NCI-H2171 treated with DMSO at 0.1 percent for 48 hours (cell line): ENCODE measurements around the gene DAGLA.
"Not testable (repeated sequence)": the region's sequence is repeated elsewhere in the genome, so short reads cannot be mapped to it uniquely, and the experiment has no call there.

Experiments used
- DNase-seq: peaks from one replicate; lab custom pipeline; 2025; lab: John Stamatoyannopoulos, UW

Gene DAGLA

DNA sequence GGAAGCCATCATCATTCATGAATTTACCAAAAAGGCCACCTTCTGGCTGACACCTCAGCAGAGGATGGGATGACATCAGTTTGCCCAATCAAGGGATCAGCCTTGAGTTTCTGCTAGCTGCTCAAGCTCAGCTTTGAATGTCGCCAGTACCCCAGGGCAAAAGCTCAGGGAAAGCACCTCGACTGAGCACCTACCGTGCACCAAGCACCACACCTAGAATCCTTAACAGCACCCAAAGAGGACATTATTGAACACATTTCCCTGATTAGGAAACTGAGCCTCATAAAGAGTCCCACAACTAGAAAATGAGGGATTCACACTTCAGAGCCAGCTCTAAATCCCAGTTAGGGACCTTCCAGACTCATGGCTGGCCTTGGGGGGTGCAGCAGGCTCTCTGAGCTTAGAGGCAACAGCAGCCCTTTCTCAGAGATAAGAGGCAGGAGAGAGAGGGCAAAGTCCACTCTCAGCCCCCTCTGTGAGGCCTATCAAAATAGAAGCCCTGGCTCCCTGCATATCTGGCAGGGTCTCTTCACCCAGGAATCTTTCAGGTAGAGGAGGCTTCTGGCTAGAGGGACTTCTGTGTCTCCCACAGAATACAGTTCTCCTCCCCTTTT is 13.4 kb upstream of the DAGLA start:
- DNase-seq = no peak

DNA sequence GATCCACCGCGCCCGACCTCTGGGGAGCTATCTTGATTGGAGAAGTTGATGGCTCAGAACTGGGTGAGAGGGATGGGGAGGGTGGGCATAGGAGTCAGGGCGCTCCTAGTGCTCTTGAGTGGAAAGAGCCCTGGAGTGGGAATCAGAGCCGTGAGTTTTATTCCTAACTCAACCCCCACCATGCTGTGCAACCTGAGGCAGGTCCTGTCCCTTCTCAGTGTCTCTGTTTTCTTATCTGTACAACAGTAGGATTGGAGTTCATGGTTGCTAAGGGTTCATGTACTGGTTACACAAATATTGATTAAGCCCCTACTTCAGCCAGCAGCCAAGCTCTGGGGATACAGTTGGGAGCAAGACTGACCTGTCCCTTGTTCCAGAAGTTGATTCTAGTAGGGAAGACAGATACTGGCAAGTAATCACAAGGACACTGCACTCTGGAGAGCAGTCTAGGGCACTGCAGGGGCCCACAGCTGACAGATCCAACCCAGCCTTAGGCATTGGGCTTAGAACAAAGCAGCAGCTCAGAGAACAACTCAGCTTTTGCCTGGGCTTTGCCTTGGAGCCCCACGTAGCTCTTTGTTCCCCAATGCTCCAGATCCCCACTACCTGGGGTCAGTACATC is 12.4 kb upstream of the DAGLA start:
- DNase-seq = no peak

GRCh38 chr11:61669417-61669816 is 10.8 kb upstream of the DAGLA start:
- DNase-seq = no peak

- no peak for DNase-seq
Observed at GRCh38 chr11:61670626-61671025, 9.6 kb upstream of the DAGLA start.

- no peak for DNase-seq
Observed at GRCh38 chr11:61671527-61671926, 8.7 kb upstream of the DAGLA start.

DNA sequence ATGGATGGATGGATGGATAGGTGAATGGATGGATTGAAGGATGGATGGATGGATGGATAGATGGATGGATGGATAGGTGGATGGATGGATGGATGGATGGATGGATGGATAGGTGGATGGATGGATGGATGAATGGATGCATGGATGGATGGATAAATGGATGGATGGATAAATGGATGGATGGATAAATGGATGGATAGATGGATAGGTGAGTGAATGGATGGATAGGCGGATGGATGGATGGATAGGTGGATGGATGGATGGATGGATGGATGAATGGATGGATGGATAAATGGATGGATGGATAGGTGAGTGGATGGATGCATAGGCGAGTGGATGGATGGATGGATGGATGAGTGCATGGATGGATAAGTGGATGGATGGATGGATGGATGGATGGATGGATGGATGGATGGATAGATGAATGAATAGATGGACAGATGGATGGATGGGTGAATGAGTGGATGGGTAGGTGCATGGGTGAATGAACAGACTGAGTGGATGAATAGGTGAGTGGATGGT is 6.2 kb upstream of the DAGLA start:
- not testable (repeated sequence) for DNase-seq

DNA sequence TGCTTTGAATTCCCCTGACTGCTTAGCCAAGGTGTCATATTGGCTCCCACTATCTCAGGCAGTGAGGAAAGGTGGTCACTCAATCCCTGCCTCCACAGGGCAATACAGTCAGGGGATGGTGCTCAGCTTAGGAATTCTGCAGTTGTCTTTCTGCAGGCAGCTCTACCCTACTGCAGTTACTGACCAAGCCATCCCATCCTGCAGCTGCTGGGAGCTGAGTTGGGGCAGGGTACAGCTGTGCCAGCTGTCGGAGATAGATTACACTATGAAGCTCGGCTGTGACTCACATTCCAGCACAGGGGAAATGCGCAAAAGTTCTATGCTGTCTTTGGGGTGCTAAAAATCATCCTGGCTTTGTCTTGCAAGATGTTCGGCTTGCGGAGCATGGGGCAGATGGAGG is 4.4 kb upstream of the DAGLA start:
- DNase-seq = no peak

DNA sequence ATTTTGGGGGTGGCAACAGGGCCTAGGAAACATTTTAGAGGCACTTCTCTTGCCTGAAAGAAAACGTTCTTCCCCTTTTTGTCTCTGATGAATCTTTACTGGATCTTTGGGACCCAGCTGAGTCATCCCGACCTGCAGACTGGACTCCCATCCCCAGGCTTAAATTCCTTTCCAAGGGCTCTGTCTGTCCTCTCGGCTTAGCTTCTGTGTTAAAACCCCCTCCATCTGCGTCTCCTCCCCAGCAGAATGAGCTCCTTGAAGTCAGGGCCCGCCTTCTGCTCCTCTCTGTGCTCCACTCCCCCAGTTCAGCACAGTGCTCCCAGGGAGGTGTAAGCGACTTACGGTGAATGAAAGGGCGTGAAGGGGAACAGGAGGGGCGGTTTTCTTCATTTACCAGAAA is 895 bp upstream of the DAGLA start:
- no peak for DNase-seq

DNA sequence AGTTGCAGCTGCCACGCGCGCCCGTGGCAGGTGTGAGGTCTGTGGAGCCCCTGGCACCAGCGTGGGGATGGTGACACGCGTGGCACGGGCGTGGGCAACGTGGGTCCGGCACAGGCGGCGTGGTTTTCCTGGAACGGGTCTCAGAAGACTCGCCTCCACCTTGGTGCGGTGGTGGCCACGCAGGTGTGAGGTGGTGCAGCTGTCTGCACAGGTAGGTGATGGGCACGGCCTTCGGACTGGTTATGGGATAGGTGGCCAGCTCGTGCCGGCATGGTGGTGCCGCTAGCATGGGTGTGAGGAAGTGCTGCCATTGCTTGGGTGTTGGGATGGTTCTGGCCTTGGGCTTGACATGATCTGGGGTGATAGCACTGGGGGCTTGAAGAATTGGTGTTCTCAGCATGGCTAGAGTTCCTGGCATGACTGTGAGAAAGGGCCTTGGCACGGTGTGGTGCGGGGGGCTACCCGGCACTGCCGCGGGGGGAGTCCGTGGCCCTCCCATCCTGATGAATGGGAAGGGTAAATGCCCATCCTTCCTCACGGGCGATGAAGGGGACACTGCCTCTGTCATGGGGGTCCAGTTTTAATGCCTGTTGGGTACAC is 531 bp downstream of the DAGLA start:
- DNase-seq = no peak

- DNase-seq = no peak
Observed at GRCh38 chr11:61682093-61682732, 2.0 kb downstream of the DAGLA start.

DNA sequence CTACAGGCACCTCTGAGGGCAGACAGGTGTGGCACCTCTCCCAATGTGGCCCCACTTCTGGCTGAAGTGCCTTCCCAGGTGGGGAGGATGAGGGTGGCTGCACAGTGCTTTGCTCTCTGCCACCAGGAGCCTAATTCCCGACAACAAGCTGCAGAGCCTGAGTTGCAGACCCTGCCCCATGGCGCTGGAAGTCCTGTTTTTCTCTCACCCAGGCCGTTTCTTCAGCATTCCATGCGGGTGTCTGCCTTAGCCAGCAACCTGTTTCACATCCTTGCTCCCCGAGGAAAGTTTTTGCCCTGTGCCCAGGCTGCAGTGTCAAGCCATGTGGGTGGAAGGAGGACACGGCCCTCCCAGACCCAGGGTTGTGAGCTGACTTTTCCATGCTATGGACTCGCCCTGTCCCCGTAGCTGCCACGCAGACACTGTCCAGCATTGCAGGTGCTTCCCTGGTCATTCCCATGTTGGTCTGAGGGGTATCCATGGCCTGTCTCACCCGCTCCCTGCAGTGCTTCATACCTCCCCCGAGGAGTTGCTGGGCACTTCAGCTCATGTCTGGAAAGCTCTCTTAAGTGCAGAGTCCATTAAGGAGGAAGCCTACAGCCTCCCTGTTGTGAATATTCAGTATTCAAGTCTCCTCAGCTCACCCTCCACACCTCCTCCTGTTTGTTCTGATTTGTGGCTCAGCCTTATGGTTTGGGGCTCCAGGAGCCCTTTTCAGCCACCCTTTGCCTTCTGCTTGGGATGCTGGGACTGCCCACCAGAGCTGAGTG is 2.9 kb downstream of the DAGLA start:
- DNase-seq = no peak

GRCh38 chr11:61683961-61684869 is 4.0 kb downstream of the DAGLA start:
- no peak for DNase-seq

DNA sequence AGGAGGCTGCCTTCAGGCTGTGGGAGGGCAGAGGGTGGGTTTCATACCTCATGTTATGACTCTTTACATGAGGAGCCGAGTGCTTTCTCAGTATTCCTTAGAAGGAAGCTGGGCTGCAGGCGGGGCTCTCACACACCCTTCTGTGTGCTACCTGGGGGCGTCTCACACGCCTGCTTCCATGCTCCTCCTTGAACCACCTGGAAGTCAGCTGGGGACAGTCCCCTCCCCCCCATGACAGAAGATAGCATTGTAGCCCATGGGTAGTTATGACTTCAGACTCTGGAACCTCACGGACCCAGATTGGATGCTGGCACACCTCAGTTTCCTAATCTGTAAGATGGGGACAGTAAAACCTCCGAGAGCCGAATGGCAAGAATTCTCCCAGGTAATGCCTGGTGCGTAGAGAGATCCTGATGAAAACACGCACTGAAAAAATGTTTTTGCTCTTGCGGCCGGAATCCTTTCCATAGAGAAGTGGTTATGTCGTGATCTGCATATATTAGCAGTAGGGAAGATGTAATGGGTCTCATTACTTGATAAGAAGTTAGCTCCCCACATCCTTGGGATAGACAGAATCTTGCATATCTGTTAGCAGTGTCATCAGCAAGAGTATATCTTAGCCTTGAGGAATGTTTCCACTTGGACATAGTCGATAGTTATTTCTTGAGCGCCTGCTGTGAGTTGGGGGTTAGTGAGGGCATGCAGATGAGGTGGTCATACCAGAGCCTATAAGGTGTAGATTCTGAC is 4.9 kb downstream of the DAGLA start:
- DNase-seq = no peak

DNA sequence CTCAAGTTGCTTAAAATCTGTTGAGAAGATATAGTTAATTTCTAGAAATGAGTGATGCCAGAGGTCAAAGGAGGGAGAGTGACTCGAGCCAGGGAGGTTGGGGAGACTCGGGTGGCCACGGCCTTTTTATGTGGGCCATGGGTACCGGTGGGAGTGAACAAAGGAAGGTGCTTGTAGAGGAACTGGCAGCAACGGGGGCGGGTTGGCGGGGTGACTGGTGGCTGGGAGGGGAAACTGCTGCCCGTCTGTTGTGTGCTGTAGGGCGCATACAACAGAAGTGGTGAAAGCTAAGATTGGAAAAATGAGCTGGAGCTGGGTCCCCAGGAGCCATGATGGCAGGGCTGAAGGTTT is 5.4 kb downstream of the DAGLA start:
- no peak for DNase-seq

DNA sequence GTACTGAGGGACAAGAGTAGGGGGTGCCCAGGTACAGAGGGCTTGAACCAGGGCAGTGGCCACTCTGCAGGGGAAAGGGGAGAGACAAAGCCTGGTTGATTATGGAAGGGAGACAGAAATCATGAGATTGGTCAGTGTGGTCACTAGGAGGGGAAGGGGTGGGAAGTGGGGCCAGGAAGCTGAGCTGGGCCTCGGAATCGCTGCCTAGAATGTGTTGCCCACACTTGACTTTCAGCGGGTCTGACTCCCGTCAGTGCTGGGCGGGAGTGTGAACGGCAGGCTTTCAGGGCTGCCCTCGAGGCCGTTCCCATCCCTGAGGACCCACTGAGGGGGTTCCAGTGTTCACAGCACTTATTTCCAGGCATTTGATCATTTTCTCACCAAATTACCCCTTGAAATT is 5.9 kb downstream of the DAGLA start:
- no peak for DNase-seq

DNA sequence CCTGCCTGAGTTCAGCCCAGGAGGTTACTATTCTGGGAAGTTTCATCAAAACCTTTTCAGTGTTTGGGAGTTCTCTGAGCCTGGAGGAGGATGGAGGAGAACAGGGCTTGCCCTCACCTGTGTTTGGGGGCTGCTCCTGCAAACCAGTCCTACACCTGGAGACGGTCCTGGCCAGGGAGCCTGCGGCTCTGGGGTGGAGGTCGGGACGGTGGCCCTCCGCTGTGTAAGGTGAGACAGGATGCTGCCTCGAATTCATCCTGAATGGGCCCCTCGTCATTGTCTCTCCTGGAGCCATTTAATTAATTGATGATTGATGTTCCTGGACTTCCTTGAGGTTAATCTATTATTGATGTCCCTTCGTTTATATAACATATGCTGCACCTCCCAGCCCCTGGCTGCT is 6.3 kb downstream of the DAGLA start:
- DNase-seq = no peak

- DNase-seq = no peak
Observed at GRCh38 chr11:61687420-61687819, 7.2 kb downstream of the DAGLA start.

DNA sequence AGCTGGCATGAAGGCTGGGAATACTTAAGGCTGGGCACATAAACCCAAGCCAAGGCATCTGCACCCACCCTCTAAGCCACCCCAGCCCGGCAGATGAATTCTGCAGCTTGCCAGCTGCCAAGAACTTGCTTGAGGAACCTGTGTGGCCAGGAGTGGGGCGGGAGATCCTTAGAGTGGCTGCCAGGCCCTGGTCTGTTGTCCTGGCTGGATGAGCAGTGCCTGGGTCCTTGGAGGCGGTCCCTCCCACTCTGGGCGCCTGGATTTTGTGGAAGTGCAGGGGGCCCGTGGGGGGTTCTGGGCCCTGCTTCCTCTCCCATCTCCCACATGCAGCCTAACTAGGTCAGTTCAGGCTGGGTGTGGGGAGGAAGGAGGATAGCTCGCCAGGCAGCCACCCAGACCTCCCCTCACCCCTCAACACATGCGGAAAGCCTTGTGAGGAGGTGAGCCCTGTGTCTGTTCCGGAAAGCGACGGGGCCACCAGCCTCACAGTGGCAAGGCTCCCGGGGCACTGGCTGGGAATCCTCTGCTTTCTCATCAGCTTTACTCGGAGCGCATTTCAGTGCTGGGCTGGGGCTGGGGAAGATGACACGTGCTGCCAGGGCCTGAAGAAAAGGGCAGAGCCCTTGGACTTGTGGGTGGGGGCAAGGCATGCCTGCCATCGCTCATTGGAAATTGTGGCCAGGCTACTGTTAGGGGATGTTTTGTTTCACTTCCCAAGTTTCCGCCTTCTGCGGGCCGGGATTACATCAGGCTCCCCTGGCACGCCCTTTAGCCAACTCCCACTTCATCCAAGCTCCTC is 8.4 kb downstream of the DAGLA start:
- DNase-seq = no peak

GRCh38 chr11:61689164-61689496 is 8.9 kb downstream of the DAGLA start:
- DNase-seq = no peak
